ENCODE measurements around the gene ITGA5. TPM values are rescaled to one million over a fixed set of nuclear protein-coding genes. Genes with fewer than 3 reads are reported as not detected.
A peak's percentile ranks its signal among the peaks of the same experiment; 100 is the strongest.

The ITGA5 gene
- total RNA-seq: 10 to 100 TPM; 28.5 to 49.1 TPM

DNA sequence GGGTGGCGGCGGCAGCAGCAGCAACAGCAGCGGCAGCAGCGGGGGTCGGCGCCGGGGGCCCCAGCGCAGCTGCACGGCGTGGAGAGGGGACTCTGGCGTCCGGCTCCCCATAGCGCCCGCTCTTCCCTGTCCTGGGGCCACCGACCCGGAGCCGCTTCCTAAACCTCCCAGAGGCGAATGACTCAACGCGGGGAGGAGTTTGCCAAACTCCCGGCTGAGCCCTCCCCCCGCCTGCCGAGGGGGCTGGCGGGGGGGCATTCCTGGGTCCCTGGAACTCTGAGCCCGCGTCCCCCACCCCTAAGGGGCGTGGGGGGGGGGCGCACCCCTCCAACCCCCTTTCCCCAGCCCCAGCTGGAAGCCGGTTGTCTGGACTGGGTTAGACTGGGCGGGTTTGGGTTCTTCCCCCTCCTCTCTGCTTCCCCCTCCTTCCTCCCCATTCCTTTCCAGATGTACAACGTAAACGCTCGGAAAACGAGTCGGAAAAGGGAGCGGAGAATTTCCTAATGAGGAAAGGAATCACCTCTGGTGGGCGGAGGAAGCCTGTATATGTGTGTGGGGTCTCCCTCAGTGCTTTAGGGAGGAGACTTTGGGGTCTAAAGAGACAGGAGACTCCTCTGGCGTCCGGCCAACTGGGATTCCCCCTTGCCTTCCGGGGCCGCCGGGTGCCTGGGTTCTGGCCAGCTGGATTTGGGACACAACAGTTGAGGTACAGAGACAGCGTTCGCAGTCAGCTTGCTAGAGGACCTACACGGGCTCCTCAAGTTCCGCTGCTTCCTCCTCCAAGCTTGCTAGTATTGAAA, at the start of gene ITGA5:
Gene ITGA5, minus strand, starts transcription at position 179 of the 800 bp plus-strand sequence. Its CDS starts 68 bp downstream, at position 111.
- intact Hi-C loops (cut with DNase I): no loop called here
- no peaks in the 10 kb centered on the region for H3K9me3 ChIP-seq
- TF ChIP-seq, protein P1, sequence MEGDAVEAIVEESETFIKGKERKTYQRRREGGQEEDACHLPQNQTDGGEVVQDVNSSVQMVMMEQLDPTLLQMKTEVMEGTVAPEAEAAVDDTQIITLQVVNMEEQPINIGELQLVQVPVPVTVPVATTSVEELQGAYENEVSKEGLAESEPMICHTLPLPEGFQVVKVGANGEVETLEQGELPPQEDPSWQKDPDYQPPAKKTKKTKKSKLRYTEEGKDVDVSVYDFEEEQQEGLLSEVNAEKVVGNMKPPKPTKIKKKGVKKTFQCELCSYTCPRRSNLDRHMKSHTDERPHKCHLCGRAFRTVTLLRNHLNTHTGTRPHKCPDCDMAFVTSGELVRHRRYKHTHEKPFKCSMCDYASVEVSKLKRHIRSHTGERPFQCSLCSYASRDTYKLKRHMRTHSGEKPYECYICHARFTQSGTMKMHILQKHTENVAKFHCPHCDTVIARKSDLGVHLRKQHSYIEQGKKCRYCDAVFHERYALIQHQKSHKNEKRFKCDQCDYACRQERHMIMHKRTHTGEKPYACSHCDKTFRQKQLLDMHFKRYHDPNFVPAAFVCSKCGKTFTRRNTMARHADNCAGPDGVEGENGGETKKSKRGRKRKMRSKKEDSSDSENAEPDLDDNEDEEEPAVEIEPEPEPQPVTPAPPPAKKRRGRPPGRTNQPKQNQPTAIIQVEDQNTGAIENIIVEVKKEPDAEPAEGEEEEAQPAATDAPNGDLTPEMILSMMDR (IDR thresholded peaks at IDR 0.05): no peak
- peak; percentile 60 to 78 (median 75) for TF ChIP-seq POLR2A (IDR thresholded peaks at IDR 0.05)
- H3K4me3 ChIP-seq: peak within 1 kb of the TSS; percentile 77 to 98
- no peaks in the 10 kb centered on the region for H3K36me3 ChIP-seq (replicated peaks in 1 of 2; ENCODE audit: insufficient read depth in 1 of 2, low read depth in 2 of 2)
- peak within 1 kb of the TSS; percentile 68 to 92 (median 88) for H3K27ac ChIP-seq
- WGBS, 2 donors: 4 to 6% methylated on average over 12 to 38 of the region's 46 CpGs
- ATAC-seq (peak; percentile 85), DNase-seq (peak; percentile 74 to 84 (median 77))
- H3K27me3 ChIP-seq: no peaks in the 10 kb centered on the region
- peaks cover 54% of the 10 kb centered on the region for H3K4me1 ChIP-seq

DNA sequence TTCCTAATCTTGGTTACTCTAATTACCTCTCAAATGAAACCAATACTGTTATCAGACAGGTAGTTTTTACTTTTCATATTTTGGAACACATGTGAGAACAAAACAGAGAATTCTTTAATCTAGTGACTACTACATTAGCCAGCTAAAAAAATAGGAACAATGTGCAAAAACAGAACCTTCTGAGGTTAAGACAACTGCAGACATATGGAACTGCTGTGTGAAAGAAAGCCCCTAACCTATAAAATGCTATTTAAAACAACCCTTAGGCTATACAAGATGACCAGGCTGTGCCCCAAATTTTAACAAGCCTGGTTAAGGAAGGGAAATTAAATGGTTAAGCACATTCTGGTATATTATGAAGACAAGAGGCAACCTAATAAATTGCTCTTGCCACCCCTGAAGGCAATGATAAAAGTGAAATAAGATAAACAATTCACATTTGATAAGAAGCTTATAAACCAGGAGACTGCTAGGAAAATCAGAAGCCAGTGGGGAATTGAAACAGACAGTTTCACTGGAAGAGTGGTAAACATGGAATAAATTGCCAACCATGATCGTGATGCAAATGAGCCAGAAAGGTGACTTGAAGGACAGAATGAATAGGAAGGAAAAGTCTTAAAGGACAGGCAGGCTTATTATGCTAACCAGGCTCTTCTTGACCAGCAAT, 46.9 kb upstream of the ITGA5 start:
- Histone ChIP-seq H3K27me3 (no peaks in the 10 kb centered on the region), H3K4me1 (no peaks in the 10 kb centered on the region), H3K9me3 (no peaks in the 10 kb centered on the region), H3K4me3 (no peak overlapping the region), H3K36me3 (replicated peaks in 1 of 2; ENCODE audit: insufficient read depth in 1 of 2, low read depth in 2 of 2) (no peaks in the 10 kb centered on the region), H3K27ac (no peak overlapping the region)
- DNase-seq (no peak), ATAC-seq (no peak)
- intact Hi-C loops (cut with DNase I): no loop called here
- 13% methylated on average over 1 of the region's 1 CpG for WGBS, 2 donors
- no peak for TF ChIP-seq POLR2A (IDR thresholded peaks at IDR 0.05)
- TF ChIP-seq, protein P1 (IDR thresholded peaks at IDR 0.05): no peak

DNA sequence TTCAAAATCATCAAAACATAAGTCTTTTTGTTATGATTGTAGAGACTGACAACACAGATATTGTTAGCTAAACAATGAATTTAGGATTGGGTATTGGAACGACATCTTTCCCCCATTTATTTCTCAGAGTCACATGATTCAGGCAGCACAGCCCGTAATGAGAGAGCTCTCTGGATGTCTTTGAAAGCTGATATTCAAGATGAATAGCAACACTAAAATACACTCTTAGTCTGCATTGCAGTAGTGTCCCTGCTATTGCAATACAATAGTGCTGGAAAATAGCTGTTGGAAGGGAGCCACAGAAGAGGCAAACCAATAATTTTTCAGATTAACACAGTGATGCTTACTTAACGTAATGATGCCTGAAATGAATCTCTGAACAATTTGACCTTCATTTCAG, 44.4 kb upstream of the ITGA5 start:
- no peak for TF ChIP-seq POLR2A (IDR thresholded peaks at IDR 0.05)
- TF ChIP-seq, protein P1 (IDR thresholded peaks at IDR 0.05): no peak
- DNase-seq (no peak), ATAC-seq (no peak)
- H3K4me3 ChIP-seq: no peak overlapping the region
- intact Hi-C loops (cut with DNase I): no loop called here
- H3K27ac ChIP-seq: no peak overlapping the region
- WGBS, 2 donors: 31 to 34% methylated on average over 3 of the region's 3 CpGs
- H3K9me3 ChIP-seq: no peaks in the 10 kb centered on the region
- H3K4me1 ChIP-seq: no peaks in the 10 kb centered on the region
- H3K36me3 ChIP-seq (replicated peaks in 1 of 2; ENCODE audit: insufficient read depth in 1 of 2, low read depth in 2 of 2): no peaks in the 10 kb centered on the region
- H3K27me3 ChIP-seq: no peaks in the 10 kb centered on the region

DNA sequence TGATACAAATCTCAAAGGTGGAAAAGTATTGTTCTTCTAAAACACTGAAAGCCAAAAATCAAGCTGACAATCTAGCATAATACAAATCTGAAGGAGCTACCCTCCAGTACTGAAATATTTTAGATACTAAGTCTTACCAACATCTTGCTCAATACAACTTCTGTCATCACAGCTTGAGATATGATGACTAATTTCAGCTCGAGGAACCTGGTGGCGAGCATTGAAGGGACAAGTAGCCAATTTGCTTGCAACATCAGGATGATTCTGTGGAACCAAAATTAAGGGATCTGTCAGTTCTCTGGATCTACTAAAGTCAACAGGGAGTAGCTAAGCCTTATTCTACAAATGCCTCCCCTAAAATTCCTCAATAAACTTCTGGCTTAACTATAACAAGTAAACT, 44.0 kb upstream of the ITGA5 start:
- H3K4me3 ChIP-seq: no peak overlapping the region
- H3K27ac ChIP-seq: no peak overlapping the region
- ATAC-seq (no peak), DNase-seq (peak in 1 of 4 donors; percentile 50)
- H3K36me3 ChIP-seq (replicated peaks in 1 of 2; ENCODE audit: insufficient read depth in 1 of 2, low read depth in 2 of 2): no peaks in the 10 kb centered on the region
- H3K9me3 ChIP-seq: no peaks in the 10 kb centered on the region
- WGBS, 2 donors: 54 to 55% methylated on average over 2 of the region's 2 CpGs
- TF ChIP-seq, protein P1 (IDR thresholded peaks at IDR 0.05): no peak
- TF ChIP-seq POLR2A (IDR thresholded peaks at IDR 0.05): no peak
- no peaks in the 10 kb centered on the region for H3K27me3 ChIP-seq
- intact Hi-C loops (cut with DNase I): no loop called here
- H3K4me1 ChIP-seq: no peaks in the 10 kb centered on the region

Measured in body of pancreas (tissue), 4 donors.